ENCODE results near the gene SELENOS.
A peak's percentile ranks its signal among the peaks of the same experiment; 100 is the strongest.

Gene SELENOS

GRCh38 chr15:101296418-101297405 is 19.4 kb upstream of the SELENOS start:
- Histone ChIP-seq H3K79me2 (ENCODE audit: control insufficient read depth, insufficient read depth, low read length) (peaks cover 29% of the 10 kb centered on the region), H3K27me3 (ENCODE audit: insufficient read depth, low read length, poor library complexity) (no peaks in the 10 kb centered on the region), H3K23ac (ENCODE audit: low read length) (no peak overlapping the region), H3K4me3 (ENCODE audit: low read length) (no peak overlapping the region), H3K9ac (ENCODE audit: low read length) (no peak overlapping the region), H3K18ac (ENCODE audit: low read length) (no peak overlapping the region), H2AK5ac (ENCODE audit: low read length) (no peak overlapping the region), H2BK120ac (ENCODE audit: low read depth, low read length) (no peak overlapping the region), H3K4me2 (ENCODE audit: low read length) (no peak overlapping the region), H2BK15ac (replicated peaks; ENCODE audit: low read depth) (no peak overlapping the region), H3K56ac (ENCODE audit: low read length) (no peak overlapping the region), H2BK5ac (ENCODE audit: low read length) (no peak overlapping the region), H3K36me3 (ENCODE audit: control insufficient read depth, insufficient read depth, low read length) (no peaks in the 10 kb centered on the region), H3K4ac (ENCODE audit: low read depth, low read length) (no peak overlapping the region), H3K4me1 (ENCODE audit: control insufficient read depth, low read depth, low read length) (no peaks in the 10 kb centered on the region), H4K8ac (ENCODE audit: low read depth, low read length) (no peak overlapping the region), H3K27ac (ENCODE audit: low read depth, low read length) (no peak overlapping the region), H3K79me1 (ENCODE audit: low read length) (peaks cover 2% of the 10 kb centered on the region), H4K5ac (ENCODE audit: low read length) (no peak overlapping the region)
- no peak for DNase-seq
- WGBS (ENCODE audit: extremely low coverage, insufficient coverage, low lambda C conversion rate): no CpG with 5 or more reads among the region's 9 CpGs

GRCh38 chr15:101295607-101296161 is 18.4 kb upstream of the SELENOS start:
- Histone ChIP-seq H2BK15ac (replicated peaks; ENCODE audit: low read depth) (no peak overlapping the region), H3K23ac (ENCODE audit: low read length) (no peak overlapping the region), H3K4ac (ENCODE audit: low read depth, low read length) (no peak overlapping the region), H2AK5ac (ENCODE audit: low read length) (no peak overlapping the region), H3K27me3 (ENCODE audit: insufficient read depth, low read length, poor library complexity) (no peaks in the 10 kb centered on the region), H3K27ac (ENCODE audit: low read depth, low read length) (no peak overlapping the region), H2BK5ac (ENCODE audit: low read length) (no peak overlapping the region), H3K79me2 (ENCODE audit: control insufficient read depth, insufficient read depth, low read length) (peaks cover 32% of the 10 kb centered on the region), H3K4me1 (ENCODE audit: control insufficient read depth, low read depth, low read length) (no peaks in the 10 kb centered on the region), H3K79me1 (ENCODE audit: low read length) (peaks cover 2% of the 10 kb centered on the region), H3K9ac (ENCODE audit: low read length) (peak overlapping the region; percentile 90), H3K36me3 (ENCODE audit: control insufficient read depth, insufficient read depth, low read length) (no peaks in the 10 kb centered on the region), H3K56ac (ENCODE audit: low read length) (peak overlapping the region; percentile 92), H3K4me2 (ENCODE audit: low read length) (peak overlapping the region; percentile 71), H3K4me3 (ENCODE audit: low read length) (peak overlapping the region; percentile 94), H4K5ac (ENCODE audit: low read length) (no peak overlapping the region), H3K18ac (ENCODE audit: low read length) (peak overlapping the region; percentile 31), H2BK120ac (ENCODE audit: low read depth, low read length) (no peak overlapping the region), H4K8ac (ENCODE audit: low read depth, low read length) (peak overlapping the region; percentile 88)
- WGBS (ENCODE audit: extremely low coverage, insufficient coverage, low lambda C conversion rate): no CpG with 5 or more reads among the region's 20 CpGs
- DNase-seq: no peak

- Histone ChIP-seq H3K9ac (ENCODE audit: low read length) (peak within 1 kb of the TSS; percentile 99), H4K8ac (ENCODE audit: low read depth, low read length) (peak within 1 kb of the TSS; percentile 88), H3K36me3 (ENCODE audit: control insufficient read depth, insufficient read depth, low read length) (no peaks in the 10 kb centered on the region), H2BK5ac (ENCODE audit: low read length) (peak within 1 kb of the TSS; percentile 61), H3K18ac (ENCODE audit: low read length) (peak within 1 kb of the TSS; percentile 62), H3K4me2 (ENCODE audit: low read length) (peak within 1 kb of the TSS; percentile 95), H2BK15ac (replicated peaks; ENCODE audit: low read depth) (no peak within 1 kb of the TSS), H3K27ac (ENCODE audit: low read depth, low read length) (peak within 1 kb of the TSS; percentile 68), H3K23ac (ENCODE audit: low read length) (no peak within 1 kb of the TSS), H3K79me1 (ENCODE audit: low read length) (peaks cover 4% of the 10 kb centered on the region), H2AK5ac (ENCODE audit: low read length) (peak within 1 kb of the TSS; percentile 49), H3K56ac (ENCODE audit: low read length) (peak within 1 kb of the TSS; percentile 98), H3K79me2 (ENCODE audit: control insufficient read depth, insufficient read depth, low read length) (peaks cover 35% of the 10 kb centered on the region), H2BK120ac (ENCODE audit: low read depth, low read length) (no peak within 1 kb of the TSS), H3K4me3 (ENCODE audit: low read length) (peak within 1 kb of the TSS; percentile 99), H3K27me3 (ENCODE audit: insufficient read depth, low read length, poor library complexity) (no peaks in the 10 kb centered on the region), H3K4ac (ENCODE audit: low read depth, low read length) (no peak within 1 kb of the TSS), H3K4me1 (ENCODE audit: control insufficient read depth, low read depth, low read length) (no peaks in the 10 kb centered on the region), H4K5ac (ENCODE audit: low read length) (no peak within 1 kb of the TSS)
- DNase-seq: peak; percentile 95
- WGBS (ENCODE audit: extremely low coverage, insufficient coverage, low lambda C conversion rate): no CpG with 5 or more reads among the region's 87 CpGs
Observed at GRCh38 chr15:101294731-101295606, 17.7 kb upstream of the SELENOS start, which contains the start of gene SNRPA1. Gene SNRPA1 (minus strand): TSS chr15:101295248. CDS start chr15:101295178, 70 bp downstream.

- H4K8ac ChIP-seq (ENCODE audit: low read depth, low read length): no peak overlapping the region
- H3K4ac ChIP-seq (ENCODE audit: low read depth, low read length): no peak overlapping the region
- H3K4me2 ChIP-seq (ENCODE audit: low read length): peak overlapping the region; percentile 32
- H4K5ac ChIP-seq (ENCODE audit: low read length): no peak overlapping the region
- H3K4me3 ChIP-seq (ENCODE audit: low read length): no peak overlapping the region
- H2BK120ac ChIP-seq (ENCODE audit: low read depth, low read length): no peak overlapping the region
- H3K56ac ChIP-seq (ENCODE audit: low read length): no peak overlapping the region
- H3K4me1 ChIP-seq (ENCODE audit: control insufficient read depth, low read depth, low read length): no peaks in the 10 kb centered on the region
- no peak overlapping the region for H2AK5ac ChIP-seq (ENCODE audit: low read length)
- no peak for DNase-seq
- H3K79me1 ChIP-seq (ENCODE audit: low read length): peaks cover 8% of the 10 kb centered on the region
- no peaks in the 10 kb centered on the region for H3K27me3 ChIP-seq (ENCODE audit: insufficient read depth, low read length, poor library complexity)
- no CpG with 5 or more reads among the region's 10 CpGs for WGBS (ENCODE audit: extremely low coverage, insufficient coverage, low lambda C conversion rate)
- H2BK15ac ChIP-seq (replicated peaks; ENCODE audit: low read depth): no peak overlapping the region
- H3K9ac ChIP-seq (ENCODE audit: low read length): peak overlapping the region; percentile 99
- H2BK5ac ChIP-seq (ENCODE audit: low read length): no peak overlapping the region
- no peak overlapping the region for H3K23ac ChIP-seq (ENCODE audit: low read length)
- H3K36me3 ChIP-seq (ENCODE audit: control insufficient read depth, insufficient read depth, low read length): no peaks in the 10 kb centered on the region
- no peak overlapping the region for H3K18ac ChIP-seq (ENCODE audit: low read length)
- peaks cover 41% of the 10 kb centered on the region for H3K79me2 ChIP-seq (ENCODE audit: control insufficient read depth, insufficient read depth, low read length)
- no peak overlapping the region for H3K27ac ChIP-seq (ENCODE audit: low read depth, low read length)
Observed at GRCh38 chr15:101293122-101293521, 15.8 kb upstream of the SELENOS start.

- Histone ChIP-seq H3K4ac (ENCODE audit: low read depth, low read length) (no peak overlapping the region), H3K4me1 (ENCODE audit: control insufficient read depth, low read depth, low read length) (no peaks in the 10 kb centered on the region), H3K27ac (ENCODE audit: low read depth, low read length) (no peak overlapping the region), H3K36me3 (ENCODE audit: control insufficient read depth, insufficient read depth, low read length) (peaks cover 2% of the 10 kb centered on the region), H3K27me3 (ENCODE audit: insufficient read depth, low read length, poor library complexity) (no peaks in the 10 kb centered on the region), H2AK5ac (ENCODE audit: low read length) (no peak overlapping the region), H3K4me3 (ENCODE audit: low read length) (no peak overlapping the region), H4K5ac (ENCODE audit: low read length) (no peak overlapping the region), H2BK5ac (ENCODE audit: low read length) (no peak overlapping the region), H3K18ac (ENCODE audit: low read length) (no peak overlapping the region), H3K56ac (ENCODE audit: low read length) (no peak overlapping the region), H3K4me2 (ENCODE audit: low read length) (no peak overlapping the region), H2BK15ac (replicated peaks; ENCODE audit: low read depth) (no peak overlapping the region), H2BK120ac (ENCODE audit: low read depth, low read length) (no peak overlapping the region), H3K9ac (ENCODE audit: low read length) (no peak overlapping the region), H3K79me1 (ENCODE audit: low read length) (peaks cover 9% of the 10 kb centered on the region), H3K79me2 (ENCODE audit: control insufficient read depth, insufficient read depth, low read length) (peaks cover 34% of the 10 kb centered on the region), H4K8ac (ENCODE audit: low read depth, low read length) (no peak overlapping the region), H3K23ac (ENCODE audit: low read length) (no peak overlapping the region)
- WGBS (ENCODE audit: extremely low coverage, insufficient coverage, low lambda C conversion rate): no CpG with 5 or more reads among the region's 8 CpGs
- peak; percentile 64 for DNase-seq
Observed at GRCh38 chr15:101288905-101289513, 11.7 kb upstream of the SELENOS start.

Data from mesendoderm (in vitro differentiated cells).